ENCODE results near the gene CLEC2L.

Gene CLEC2L

DNA sequence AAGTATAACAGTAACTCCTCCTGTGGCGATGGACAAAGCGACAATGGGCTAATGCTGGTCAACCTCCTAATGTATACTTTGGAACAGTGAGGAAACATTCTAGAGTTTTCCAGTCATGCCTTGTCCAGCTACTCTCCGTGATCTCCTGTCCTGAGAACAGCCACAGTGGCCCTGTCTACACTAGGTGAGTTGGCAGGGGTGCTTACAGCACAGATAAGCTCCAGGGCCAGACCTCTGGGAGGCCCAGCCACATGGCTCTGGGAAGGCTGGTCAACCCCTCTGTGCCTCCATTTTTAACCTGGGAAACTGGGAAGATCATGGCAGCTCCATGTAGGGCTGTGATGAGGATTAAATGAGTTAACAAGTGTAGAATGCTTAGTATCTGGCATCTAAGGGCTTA is 57.0 kb downstream of the CLEC2L start:
- DNase-seq, result no peak

GRCh38 chr7:139582130-139582650 is 58.7 kb downstream of the CLEC2L start:
- DNase-seq, result no peak

DNA sequence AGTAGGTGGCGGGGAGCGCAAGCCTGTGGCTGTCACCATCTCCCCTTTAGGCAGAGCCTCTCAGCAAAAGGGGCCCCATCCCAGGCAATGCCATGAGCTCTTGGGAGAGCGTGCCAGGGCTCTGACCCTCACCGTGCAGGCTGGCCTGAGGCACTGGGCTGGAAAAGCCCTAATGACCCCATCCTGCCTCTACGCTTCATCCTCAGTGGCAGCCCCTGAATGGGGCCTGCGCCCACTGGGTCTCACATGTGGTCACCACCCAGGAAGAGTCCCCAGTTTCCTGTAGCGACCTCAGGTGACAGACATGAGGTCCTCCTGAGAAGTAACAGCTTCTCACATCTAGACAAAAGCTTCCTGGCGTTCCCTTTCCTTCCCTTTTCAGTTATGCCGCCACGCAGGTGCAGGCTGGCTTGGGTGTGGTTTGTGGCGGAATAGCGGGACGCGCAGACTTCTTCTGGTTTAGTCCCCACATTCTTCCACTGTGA is 59.2 kb downstream of the CLEC2L start:
- no peak for DNase-seq

DNA sequence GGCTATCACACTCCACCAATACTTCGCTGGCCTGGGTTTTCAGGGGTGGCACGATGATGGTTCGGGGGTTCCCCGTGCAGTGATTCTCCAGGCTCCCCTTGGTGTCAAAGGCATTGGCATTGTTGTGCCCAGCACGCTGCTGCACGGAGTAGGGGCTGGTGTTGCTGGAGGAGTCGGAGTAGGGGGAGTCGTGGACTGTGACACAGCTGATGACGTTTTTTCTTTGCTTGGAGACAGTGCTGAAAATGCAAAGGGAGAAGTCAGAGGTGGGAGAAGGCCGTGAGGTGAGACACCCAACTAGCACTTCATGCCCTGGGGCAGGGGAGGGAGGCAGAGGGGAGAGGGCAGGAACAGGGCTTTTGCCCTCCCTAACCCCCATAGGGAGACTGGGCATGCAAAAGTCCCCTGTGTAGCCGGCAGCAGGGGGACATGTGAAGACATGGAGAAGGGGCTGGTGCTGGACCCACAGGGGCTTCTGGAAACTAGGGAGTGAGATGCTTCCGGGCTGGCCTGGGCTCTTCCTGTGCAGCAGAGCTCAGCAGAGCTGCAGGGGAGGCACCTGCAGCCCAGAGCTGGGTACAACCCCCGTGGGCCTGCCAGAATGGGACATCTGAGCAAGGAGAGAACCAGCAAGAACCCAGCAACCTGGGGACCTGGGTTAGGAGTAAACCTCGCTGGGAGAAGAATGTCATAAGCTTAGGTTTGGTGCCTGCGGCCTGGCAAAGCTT is 60.5 kb downstream of the CLEC2L start:
- no peak for DNase-seq

GRCh38 chr7:139585042-139585441 is 61.6 kb downstream of the CLEC2L start:
- DNase-seq, result no peak

DNA sequence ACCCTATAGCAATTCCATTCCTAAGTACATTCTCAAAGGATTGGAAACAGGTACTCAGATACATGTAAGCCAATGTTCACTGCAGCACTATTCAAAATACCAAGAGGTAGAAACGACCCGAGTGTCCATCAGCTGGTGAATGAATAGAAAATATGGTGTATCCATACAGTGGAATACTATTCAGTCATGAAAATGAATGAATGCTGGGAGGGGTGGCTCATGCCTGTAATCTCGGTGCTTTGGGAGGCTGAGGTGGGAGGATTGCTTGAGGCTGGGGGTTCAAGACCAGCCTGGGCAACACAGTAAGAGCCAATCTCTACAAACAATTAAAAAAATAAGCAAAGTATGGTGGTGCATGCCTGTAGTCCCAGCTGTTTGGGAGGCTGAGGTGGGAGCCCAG is 62.8 kb downstream of the CLEC2L start:
- no peak for DNase-seq

GRCh38 chr7:139587535-139587934 is 64.0 kb downstream of the CLEC2L start:
- no peak for DNase-seq

DNA sequence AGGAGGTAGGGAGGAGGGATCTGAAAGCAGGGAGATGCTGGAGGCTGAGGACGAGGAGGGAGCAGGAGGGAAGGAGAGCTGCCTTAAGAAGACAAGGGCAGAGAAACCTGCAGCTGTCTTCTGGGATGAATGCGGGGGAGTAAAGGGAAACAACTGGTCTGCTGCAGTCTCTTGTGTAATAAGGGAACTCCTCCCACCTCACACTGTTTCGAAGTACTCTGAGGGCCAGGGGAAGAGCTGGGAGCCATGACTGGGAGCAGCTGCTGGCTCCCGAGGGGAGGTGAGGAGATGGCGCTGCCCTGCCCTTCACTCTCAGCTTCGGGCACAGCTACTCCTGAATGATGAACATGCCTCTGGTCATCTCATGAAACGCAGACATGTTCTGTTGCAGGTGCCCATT is 65.1 kb downstream of the CLEC2L start:
- DNase-seq, result no peak

DNA sequence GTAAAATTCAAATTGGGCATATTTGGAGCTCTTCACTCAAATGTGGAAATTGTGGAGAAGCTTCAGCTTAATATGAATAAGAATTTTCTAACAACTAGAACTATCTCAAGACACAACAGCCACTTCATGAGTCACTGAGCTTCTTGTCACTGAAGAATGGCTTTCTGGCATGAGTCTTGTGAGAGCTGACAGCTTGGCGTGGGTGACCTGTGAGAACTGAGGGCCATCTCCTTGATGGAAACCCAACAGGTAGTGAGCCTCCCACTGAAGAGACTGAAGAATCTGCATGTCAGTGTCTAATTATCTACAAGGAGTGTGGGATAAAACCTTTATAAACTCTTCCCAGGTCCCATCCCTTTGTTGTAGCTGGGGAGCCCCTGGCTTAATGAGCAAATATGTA is 66.0 kb downstream of the CLEC2L start:
- DNase-seq, result no peak

GRCh38 chr7:139591550-139592195 is 68.2 kb downstream of the CLEC2L start:
- no peak for DNase-seq

DNA sequence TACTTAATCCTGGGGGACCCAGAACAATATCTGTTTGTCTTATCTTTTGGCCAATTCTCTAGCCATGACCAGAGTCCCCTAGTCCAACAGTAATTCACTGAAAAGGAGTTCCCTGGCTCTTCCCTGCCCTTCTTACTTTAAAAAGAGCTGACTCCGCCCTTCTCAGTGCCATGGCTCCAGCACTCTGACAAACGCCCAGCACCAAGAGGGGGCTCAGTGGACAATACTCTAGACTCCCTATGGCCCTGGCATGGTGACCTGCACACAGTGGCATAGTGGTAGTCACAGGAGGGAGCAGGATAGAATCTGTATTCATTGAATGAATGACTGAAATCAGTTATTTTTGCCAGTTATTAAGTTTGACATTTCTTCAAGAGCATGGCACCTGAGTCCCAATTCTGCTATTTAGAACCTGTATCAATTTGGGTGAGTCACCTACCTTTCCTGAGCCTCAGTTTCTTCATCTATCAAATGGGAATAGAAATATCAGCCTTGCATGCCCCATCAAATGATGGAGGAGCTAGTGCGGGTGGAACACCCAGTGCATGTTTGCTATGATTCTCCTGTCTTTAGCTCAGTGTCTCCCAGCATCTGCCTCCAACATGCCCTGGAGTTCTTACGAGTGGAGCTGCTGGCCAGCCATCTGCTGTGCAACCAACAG is 69.4 kb downstream of the CLEC2L start:
- DNase-seq, result no peak

DNA sequence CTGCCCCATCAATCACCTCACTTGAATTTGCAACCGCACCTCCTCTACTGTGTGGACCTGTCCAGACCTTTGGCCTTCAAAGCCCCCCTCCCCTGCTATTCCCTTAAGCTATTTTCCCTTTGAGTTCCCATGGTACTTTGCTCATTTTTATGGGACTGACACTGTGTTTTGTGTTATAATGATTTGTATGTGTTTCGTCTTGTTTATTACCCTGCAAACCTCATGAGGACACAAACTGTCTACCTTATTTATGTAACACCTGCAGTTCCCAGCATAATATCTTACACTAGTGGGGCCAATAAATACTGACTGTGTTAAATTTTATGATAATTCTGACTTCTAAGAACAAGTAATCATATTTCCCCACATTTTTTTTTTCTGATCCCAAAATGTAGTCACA is 70.6 kb downstream of the CLEC2L start:
- DNase-seq, result no peak
